Glomerular visceral epithelial cell (primary cell): ENCODE data around the gene RNF225.
"Not testable (repeated sequence)": the region's sequence is repeated elsewhere in the genome, so short reads cannot be mapped to it uniquely, and the experiment has no call there.

Experiments
- DNase-seq: peaks from one replicate; pipeline ENCODE4 v3.0.0-alpha.2; 2016; ENCODE audit errors: extremely low spot score

RNF225 gene

DNA sequence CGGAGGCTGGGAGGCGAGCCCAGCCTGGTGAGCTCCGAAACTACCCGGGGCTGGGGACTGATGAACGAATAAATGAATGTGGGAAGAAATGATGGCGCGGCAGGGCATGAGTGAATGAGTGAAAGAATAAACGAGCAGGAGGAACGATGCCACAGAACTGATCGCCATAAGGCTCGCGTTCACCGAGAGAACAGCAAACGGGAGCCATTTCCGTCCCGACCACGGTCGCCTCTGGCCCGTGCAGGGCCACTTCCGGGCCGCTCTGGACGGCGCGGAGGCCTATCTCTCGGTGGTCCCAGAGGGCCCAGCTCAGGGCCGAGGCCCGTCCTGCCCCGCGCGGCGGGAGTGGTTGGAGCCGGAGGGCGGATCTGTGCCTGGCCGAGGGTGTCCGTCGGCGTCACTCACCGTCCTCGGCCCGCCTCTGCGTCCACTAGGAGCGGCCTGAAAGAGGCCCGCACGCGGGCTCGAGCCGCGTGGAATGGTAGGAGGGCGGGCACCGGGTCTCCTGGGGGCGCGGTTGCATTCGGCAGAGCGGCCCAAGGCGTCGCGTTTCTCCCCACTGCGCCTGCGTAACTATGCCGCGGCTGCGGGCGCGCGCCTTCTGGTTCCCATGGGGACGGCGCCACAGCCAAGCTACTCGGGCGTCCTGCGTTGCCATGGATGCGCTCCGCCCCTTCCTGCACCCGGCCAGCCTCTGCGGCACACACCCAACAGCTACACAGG, 33.0 kb upstream of the RNF225 start, which contains the start of gene ZNF497:
Gene ZNF497, minus strand, starts transcription at position 480 of the 723 bp plus-strand sequence. CDS start 5,116 bp downstream, outside the sequence.
- peak; percentile 97 for DNase-seq

DNA sequence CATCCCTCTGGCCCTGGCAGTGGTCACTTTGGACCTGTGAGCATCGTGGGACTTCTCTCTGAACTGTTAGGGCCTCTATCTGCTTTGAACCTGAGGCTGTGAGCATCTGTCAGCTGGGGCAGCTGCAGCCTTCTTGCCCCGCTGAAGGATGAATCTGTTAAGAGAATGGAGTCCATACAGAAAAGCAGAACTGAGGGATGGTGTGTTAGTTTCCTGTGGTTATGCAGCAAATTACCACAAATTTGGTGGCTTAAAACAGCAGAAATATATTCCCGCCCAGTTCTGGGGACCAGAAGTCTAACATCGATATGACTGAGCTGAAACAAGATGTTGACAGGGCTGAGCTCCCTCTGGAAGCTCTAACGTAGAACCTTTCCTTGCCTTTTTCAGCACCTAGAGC, 31.3 kb upstream of the RNF225 start:
- DNase-seq = no peak

DNA sequence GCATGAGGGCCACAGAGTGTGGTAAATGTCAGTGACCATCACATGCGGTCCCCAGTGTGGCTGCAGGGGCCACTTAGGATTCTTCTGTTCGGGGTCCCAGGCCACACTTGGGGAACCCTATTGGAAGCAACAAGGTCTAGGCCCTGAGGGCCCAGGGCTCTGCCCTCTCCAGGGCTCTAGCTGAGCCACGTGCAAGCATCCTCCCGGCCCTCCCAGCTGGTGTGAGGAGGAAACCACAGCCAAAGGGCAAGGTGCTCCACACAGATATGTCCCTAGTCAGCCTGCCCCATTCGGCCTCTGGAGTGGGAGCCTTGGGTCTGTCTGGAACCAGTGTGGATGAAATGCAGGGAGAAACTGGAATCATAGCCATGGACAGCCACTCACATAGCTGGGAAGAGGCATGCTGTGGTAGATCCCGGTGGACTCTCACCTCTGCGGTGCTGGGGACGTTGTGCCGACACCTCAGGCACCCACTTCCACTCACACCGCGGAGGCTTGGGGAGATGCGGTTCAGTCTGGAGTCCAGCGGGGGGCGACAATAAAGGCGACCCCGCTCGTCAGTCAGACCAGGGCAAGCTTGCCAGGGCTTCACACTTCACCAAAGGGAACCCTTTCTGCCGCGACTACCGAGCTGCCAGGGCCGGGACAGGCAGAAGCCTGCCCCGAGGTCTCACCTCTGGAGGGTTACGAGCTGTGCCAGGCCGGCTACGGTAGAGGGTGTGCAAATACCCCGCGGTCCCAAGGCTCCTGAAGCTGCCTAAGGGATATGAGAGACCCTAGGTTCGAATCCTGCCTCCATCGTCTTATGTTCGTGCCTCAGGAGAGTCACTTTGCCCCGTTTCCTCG, 28.6 kb upstream of the RNF225 start:
- no peak for DNase-seq

DNA sequence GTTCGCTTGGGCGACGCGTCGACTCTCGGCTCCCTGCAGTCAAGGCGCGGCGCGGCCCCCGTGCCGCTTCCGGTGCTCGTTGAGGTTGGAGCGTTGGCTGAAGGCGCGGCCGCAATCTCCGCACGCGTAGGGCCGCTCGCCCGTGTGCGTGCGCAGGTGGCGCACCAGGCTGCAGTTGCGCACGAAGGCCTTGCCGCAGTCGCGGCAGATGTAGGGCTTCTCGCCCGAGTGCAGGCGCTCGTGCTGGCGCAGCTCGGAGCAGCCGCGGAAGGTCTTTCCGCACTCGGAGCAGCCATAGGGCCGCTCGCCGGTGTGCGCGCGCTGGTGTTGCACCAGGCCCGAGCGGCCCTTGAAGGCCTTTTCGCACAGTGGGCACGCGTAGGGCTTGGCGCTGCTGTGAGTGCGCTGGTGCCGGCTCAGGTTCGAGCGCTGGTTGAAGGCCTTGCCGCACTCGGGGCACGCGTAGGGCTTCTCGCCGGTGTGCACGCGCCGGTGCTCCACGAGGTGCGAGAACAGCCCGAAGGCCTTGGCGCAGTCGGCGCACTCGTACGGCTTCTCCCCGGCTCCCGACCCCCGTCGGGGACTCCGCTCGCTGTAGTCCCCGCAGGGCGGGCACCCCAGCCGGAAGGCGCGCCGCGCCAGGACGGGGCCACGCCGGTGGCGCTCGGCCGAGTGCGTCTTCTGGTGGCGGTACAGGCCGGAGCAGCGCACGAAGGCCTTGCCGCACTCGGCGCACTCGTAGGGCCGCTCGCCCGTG, 27.6 kb upstream of the RNF225 start:
- no peak for DNase-seq

DNA sequence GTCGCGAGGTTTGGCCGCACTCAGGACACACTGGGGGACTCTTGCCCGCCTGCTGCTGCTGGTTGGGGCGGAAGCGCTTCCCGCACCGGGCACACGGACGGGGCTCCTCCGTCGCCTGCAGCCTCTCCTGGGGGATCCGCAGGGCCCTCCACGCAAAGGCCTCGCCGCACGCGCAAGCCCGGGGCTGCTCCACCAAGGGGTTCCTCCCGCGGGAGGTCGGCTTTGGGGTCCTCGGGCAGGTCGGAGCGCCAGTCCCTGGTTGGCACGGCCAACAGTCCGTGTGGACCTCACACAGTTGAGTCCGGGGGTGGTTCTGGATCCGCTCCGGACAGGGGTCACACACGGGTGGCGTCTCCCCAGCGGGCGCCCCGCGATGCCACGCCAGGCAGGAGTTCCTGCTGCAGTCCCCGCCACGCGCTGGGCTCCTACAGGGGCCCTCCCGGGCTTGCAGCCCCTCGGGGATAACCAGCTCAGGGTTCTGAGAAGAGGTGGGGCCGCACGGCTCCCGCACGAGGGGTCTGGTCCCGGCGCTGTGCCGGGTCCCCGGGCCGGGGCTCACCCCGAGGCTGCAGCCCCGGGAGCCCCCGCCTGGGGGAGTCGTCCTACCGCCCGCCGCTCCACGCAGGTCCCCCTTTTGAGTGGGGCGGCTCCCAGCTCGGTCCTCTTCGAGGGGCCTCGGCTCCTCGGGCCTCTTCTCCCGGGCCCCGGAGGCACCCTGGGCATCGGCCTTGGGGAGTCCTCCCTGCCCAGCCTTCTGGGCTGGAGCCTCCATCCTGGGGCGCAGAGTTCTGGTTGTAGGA, 26.7 kb upstream of the RNF225 start:
- no peak for DNase-seq

DNA sequence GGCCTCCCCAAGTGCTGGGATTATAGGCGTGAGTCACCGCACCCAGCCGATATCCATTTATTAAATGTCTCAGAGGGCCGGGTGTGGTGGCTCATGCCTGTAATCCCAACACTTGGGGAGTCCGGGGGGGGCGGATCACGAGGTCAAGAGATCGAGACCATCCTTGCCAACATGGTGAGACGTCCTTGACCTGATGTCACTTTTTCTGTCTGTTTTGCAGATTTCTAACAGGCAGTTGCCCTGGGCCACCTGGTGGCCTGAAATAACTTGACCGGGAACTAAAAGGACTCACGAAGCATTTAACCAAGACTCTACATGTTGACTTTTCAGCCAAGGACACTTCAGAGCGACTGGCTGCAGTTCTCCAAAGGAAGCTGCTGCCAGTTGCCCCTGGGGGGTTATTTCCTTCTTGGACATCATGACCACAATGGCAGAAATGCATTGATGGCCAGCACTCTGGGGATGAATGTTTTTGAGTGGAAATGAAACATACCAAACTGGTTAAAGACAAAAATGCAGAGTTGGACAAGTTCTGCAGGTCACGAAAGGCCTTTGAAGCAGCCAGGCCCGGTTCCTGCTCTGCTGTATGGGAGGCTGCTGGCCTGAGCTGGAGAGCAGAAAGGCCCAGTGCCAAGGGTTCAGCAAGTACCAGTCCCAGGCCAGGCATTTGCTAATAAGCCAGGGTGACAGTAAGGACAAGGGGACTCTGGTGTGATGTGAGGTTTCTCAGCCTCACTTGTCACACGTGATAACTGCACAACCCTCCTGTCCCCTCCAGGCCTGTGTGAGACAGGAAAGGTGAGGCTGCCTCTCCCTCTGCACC, 22.9 kb upstream of the RNF225 start:
- no peak for DNase-seq

GRCh38 chr19:58374200-58374599, 21.3 kb upstream of the RNF225 start:
- DNase-seq = no peak

DNA sequence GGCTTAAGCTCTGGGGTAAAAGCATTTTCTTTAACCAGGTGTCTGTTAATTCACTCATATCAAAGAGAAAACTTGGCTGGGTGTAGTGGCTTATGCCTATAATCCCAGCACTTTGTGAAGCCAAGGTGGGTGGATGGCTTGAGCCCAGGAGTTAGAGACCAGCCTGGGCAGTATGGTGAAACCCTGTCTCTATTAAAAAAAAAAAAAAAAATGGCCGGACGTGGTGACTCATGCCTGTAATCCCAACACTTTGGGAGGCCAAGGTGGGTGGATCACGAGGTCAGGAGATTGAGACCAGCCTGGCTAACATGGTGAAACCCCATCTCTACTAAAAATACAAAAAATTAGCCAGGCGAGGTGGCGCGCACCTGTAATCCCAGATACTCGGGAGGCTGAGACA, 18.7 kb upstream of the RNF225 start:
- not testable (repeated sequence) for DNase-seq

- DNase-seq = no peak
Observed at GRCh38 chr19:58379246-58379645, 16.2 kb upstream of the RNF225 start.

DNA sequence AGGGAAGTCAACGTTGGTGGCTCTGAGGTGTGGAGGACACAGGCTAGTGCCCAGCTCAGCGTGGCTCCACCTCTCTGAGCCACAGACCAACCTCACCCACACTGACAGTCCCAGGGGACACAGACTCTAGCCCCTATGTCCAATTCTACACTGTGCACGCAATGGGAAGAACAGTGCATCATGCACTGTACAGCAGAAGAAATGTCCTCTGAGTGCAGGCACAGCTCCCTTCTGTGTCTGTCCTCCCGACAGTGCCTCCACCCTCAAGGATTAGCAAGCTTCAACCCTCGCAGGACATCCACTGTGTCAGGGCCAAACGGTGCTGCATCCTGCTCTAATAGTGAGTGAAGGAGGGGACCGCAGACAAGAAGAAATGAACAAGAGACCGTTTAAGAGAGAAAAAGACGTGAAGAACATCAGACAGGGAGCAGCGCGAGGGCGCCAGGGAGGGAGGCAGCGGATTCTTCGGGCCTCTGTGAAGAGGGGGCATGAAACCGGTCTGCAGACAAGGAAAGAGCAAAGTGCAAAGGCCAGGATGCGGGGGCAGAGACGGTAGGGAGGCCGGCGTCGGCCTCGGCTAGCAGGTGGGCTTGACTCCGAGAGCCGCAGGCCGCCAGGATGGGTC, 15.3 kb upstream of the RNF225 start:
- no peak for DNase-seq

- peak; percentile 100 for DNase-seq
Observed at GRCh38 chr19:58380662-58381459, 14.6 kb upstream of the RNF225 start, which contains the start of gene ZNF837. TSS of gene ZNF837 (minus strand) at chr19:58381030. CDS start at chr19:58369332, 11,698 bp downstream.

GRCh38 chr19:58381460-58382212, 13.8 kb upstream of the RNF225 start:
- DNase-seq = no peak

GRCh38 chr19:58382997-58383603, 12.4 kb upstream of the RNF225 start:
- DNase-seq = no peak

DNA sequence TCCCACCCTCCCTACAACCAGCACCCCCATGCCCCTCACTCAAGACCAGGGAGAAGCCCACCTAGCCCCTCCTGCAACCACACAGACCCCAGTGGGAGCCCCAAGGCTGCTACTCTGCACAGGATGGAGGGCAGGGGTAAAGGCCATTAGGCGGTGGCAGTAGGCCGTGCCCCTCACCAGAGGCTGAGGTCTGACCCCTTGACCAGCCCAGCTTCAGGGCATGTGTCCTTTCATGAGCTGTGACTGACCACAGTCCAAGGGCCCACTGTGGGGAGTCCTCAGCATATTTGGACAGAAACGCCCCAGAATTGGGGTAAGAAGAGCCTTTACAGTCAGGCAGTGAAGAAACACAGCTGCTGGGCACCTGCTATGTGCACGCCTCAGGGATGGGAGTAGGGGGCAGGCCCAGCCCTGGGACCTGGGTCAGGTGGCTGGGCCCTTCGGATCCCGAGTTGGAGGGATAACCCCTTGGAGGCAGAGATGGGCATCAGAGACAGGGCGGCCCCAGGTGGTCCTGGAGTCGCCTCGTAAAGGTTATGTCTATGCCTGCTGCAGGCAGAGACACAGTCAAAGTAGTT, 10.1 kb upstream of the RNF225 start:
- no peak for DNase-seq

DNA sequence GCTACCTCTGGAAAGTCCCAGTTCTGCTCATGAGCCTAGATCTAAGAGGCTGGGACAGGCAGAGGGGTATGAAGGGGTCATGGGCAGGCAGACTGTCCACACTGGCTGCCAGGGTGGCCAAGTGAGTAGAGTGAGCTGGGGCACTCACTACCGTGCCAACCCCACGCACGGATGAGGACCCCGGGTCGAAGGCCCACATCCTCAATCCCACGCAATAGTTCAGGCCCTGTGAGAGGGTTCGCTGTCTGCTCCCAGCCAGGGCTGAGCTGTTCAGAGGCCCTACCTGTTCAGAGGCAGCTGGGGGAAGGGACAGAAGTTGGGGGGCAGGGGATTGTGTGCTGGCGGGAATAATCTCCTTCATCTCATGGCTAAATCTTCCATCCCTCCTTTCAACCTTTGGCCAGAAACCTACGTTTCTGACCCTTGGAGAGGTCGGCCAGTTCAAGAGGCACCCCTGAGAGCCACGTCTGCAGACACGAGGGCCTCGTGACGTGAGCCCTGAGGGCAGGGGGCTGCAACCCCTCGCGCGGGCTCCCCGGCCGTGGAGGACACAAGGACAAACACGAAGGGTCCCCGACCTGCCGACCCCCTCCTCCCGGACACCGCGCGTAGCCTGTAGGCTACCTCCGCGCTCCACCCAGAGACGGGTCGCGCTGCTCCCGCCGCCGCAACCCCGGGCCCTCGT, 9.4 kb upstream of the RNF225 start:
- no peak for DNase-seq

DNA sequence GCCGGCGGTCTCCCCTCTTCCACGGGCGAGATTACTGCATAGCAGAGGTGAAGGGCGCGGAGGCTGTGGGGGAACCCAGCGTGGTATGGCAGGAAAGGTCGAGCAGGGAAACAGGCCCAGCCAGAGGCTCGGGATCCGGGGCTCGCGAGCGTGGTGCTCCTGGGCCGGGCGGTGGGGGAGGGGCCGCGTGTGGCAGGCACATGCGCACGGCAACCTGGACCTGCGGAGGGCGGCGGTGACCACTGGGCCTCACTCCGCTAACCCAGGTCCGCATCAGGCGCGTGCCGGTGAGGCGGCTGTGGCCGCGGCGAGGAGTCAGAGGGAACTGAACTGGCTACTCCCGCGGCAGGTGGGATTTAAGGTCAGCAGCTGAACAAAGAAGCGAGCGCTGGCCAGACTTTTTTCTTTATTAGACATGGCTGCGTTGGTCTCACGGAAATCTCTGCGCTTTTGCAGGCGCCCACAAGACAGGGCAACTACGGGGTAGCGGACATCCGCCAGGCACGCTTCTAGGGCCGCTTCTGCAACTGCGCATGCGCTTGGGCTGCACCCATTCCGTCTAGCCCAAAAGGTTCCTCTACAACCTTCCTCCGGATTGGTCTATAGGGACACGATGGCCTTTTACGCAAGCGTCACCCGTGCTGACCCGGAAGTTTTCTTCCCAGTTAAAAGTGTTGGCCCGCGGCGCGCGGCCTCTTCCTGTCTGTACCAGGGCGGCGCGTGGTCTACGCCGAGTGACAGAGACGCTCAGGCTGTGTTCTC, 8.7 kb upstream of the RNF225 start, which contains the start of gene RPS5:
Gene RPS5, plus strand, starts transcription at position 694 of the 762 bp plus-strand sequence. CDS start 869 bp downstream, outside the sequence.
- peak; percentile 99 for DNase-seq
